GM18505 (cell line): ENCODE results near the gene IGFL1.
"Not testable (repeated sequence)": the region's sequence is repeated elsewhere in the genome, so short reads cannot be mapped to it uniquely, and the experiment has no call there.

Source experiments
- ATAC-seq: cut with Tn5 transposase; IDR thresholded peaks from one replicate; pipeline ENCODE4 v1.9.1; 2021; ENCODE audit not compliant: unreplicated experiment
- POLR2A ChIP-seq: IDR thresholded peaks from 4 replicates; pipeline ENCODE4 v1.6.1; 2011; ENCODE audit warnings: borderline replicate concordance; ENCODE audit not compliant: insufficient read depth, insufficient read length; ENCODE audit errors: extremely low read depth

The IGFL1 gene

GRCh38 chr19:46229442-46229841 lies at the start of gene IGFL1:
Gene IGFL1, plus strand, starts transcription at chr19:46229742. Its CDS starts 33 bp downstream, at chr19:46229775.
- ATAC-seq: no peak

GRCh38 chr19:46180701-46181387 lies 48.7 kb upstream of the IGFL1 start:
- TF ChIP-seq POLR2A: no peak
- ATAC-seq: no peak

More at GRCh38 chr19:46229442-46229841, at the start of gene IGFL1:
- no peak for TF ChIP-seq POLR2A

- no peak for TF ChIP-seq POLR2A
- no peak for ATAC-seq
Observed at GRCh38 chr19:46181388-46181779, 48.2 kb upstream of the IGFL1 start.

GRCh38 chr19:46182476-46182875 lies 47.1 kb upstream of the IGFL1 start:
- no peak for TF ChIP-seq POLR2A
- no peak for ATAC-seq

- ATAC-seq: not testable (repeated sequence)
Observed at GRCh38 chr19:46184775-46185710, 44.5 kb upstream of the IGFL1 start.

- no peak for TF ChIP-seq POLR2A
- no peak for ATAC-seq
Observed at GRCh38 chr19:46186101-46186716, 43.3 kb upstream of the IGFL1 start.

GRCh38 chr19:46186717-46187101 lies 42.8 kb upstream of the IGFL1 start:
- no peak for TF ChIP-seq POLR2A
- no peak for ATAC-seq

- TF ChIP-seq POLR2A: no peak
- no peak for ATAC-seq
Observed at GRCh38 chr19:46189971-46190888, 39.3 kb upstream of the IGFL1 start.

- no peak for TF ChIP-seq POLR2A
- ATAC-seq: no peak
Observed at GRCh38 chr19:46191356-46191755, 38.2 kb upstream of the IGFL1 start.

- no peak for ATAC-seq
- TF ChIP-seq POLR2A: no peak
Observed at GRCh38 chr19:46191972-46192371, 37.6 kb upstream of the IGFL1 start.

GRCh38 chr19:46192626-46192991 lies 36.9 kb upstream of the IGFL1 start:
- not testable (repeated sequence) for ATAC-seq

GRCh38 chr19:46192992-46193650 lies 36.4 kb upstream of the IGFL1 start:
- ATAC-seq: no peak
- TF ChIP-seq POLR2A: no peak
